AG04449 (cell line): Measurements from ENCODE around the gene ERN1.
A peak's percentile ranks its signal among the peaks of the same experiment; 100 is the strongest.

Source experiments
- CTCF ChIA-PET: fragments of 350-600 bp; formaldehyde crosslinking; extraction: SDS; loops from one replicate; lab custom pipeline; 2021; ENCODE audit warnings: antibody characterized with exemption; lab: Yijun Ruan, JAX
- POLR2A ChIA-PET: fragments of 400-600, 350-600 bp; formaldehyde crosslinking; extraction: SDS; loops from one replicate; lab custom pipeline; 2020; ENCODE audit warnings: antibody characterized with exemption, inconsistent platforms; lab: Yijun Ruan, JAX
- DNase-seq: peaks from one replicate; pipeline ENCODE4 v3.0.0-alpha.2; 2010; ENCODE audit warnings: low read depth, low spot score
- H3K4me3 ChIP-seq: 2 replicates; pipeline ENCODE4 v1.5.1; 2011; ENCODE audit warnings: low read depth, mild to moderate bottlenecking, control low read depth, low read length
- CTCF ChIP-seq: IDR thresholded peaks from one replicate; pipeline ENCODE4 v1.5.1; 2011; ENCODE audit warnings: mild to moderate bottlenecking, moderate library complexity, low read length, control low read depth, inconsistent platforms; ENCODE audit not compliant: insufficient read depth; ENCODE audit errors: missing control alignments

Gene ERN1

DNA sequence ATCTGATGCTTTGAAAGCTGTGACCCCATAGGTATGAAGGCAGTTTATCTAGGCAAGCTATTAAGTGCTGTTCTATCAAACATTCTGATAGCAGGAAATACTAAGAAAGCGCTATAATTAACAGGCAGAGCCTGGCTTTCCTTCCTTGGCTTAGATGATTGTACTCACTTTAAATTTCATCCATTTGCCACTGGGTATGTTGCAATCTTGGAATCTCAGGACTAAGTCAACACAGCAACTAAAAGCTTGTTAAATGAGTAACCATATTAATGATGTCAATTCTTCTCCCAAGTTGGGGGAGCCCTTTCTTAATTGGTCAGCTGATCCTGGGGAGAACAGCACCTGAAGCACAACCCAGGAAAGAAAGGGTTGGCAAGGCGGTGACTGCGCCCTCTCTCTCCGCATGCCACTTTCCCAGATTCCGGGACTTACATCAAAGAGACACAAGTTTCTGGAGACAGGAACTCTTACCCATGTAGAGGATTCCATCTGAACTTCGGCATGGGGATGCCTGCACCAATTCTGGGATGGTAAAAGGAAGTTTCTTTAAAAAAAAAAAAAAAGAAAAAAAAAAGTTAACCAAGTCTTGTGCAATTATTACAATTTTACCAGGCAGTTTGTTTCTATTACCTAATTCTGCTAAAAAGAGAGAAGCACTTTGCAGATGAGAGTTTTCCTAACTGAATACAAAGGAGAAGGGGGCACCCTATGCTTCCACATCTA lies 55.1 kb downstream of the ERN1 start:
- H3K4me3 ChIP-seq = no peak overlapping the region
- ChIA-PET POLR2A (interaction anchor here (0.7 to 0.8 kb wide), 2 partner anchors 43 to 55 kb away, joined by 4 to 5 read pairs; partner anchors contain the start of gene ERN1), CTCF (interaction anchor here (0.9 to 3.1 kb wide), 12 partner anchors 11 to 59 kb away, joined by 3 to 13 read pairs (median 4); partner anchors contain the start of gene ERN1)
- DNase-seq = peak; percentile 41
- TF ChIP-seq CTCF = no peak

DNA sequence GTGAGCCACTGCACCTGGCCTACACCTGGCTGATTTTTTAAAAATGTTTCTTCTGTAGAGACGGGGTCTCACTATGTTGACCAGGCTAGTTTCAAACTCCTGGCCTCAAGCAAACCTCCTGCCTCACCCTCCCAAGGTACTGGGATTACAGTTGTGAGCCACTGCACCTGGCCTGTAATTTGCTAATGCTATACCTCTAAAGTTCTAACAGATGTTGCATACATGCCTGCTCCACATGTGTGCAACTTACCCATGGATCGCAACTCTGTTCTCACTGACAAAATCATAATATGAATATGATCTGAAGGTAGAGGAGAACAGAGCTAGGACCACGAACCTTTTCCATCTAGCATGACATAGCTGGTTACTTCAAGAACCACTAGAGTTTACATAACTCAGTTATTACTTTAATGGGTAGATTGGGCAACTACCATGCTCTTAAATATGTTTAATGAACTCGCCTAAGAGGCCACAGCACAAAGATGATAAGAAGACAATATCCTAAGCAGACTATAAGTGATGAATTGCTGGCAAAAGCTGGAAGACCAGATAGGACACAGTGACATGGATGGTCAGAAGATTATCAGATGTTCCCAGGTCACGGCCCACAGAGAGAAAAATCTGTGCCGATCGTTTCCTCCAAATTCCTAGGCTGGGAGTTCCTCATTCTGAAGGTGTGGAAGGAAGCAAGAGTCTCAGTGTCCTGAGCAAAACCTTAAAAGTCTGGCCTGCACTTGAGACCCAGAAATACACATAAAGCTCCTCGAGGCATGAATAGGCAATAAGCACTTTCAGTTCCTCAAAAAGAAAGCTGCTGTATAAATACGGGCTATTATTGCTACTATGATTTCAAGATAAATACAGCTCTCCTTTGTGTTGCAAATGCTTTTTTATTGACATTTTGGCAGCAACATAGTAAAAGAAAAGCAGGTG lies 55.9 kb downstream of the ERN1 start:
- ChIA-PET CTCF (interaction anchor here (1.0 to 1.9 kb wide), 10 partner anchors 10 to 59 kb away, joined by 3 to 9 read pairs (median 4); partner anchors contain the start of gene ERN1), POLR2A (interaction anchor here (0.8 kb wide), 1 partner anchor 44 kb away, joined by 5 read pairs; no protein-coding TSS in a partner anchor)
- TF ChIP-seq CTCF = no peak
- no peak for DNase-seq
- no peak overlapping the region for H3K4me3 ChIP-seq

GRCh38 chr17:64071111-64071510 lies 58.8 kb downstream of the ERN1 start:
- H3K4me3 ChIP-seq = no peak overlapping the region
- ChIA-PET POLR2A (no interaction called here), CTCF (interaction anchor here (1.3 to 1.4 kb wide), 2 partner anchors 45 to 62 kb away, joined by 7 to 10 read pairs; no protein-coding TSS in a partner anchor)
- DNase-seq = no peak
- no peak for TF ChIP-seq CTCF

GRCh38 chr17:64070213-64070612 lies 59.7 kb downstream of the ERN1 start:
- H3K4me3 ChIP-seq = no peak overlapping the region
- TF ChIP-seq CTCF = no peak
- DNase-seq = no peak
- CTCF ChIA-PET = interaction anchor here (0.8 to 1.4 kb wide), 3 partner anchors 42 to 63 kb away, joined by 3 to 10 read pairs (median 7); no protein-coding TSS in a partner anchor
- POLR2A ChIA-PET = no interaction called here

DNA sequence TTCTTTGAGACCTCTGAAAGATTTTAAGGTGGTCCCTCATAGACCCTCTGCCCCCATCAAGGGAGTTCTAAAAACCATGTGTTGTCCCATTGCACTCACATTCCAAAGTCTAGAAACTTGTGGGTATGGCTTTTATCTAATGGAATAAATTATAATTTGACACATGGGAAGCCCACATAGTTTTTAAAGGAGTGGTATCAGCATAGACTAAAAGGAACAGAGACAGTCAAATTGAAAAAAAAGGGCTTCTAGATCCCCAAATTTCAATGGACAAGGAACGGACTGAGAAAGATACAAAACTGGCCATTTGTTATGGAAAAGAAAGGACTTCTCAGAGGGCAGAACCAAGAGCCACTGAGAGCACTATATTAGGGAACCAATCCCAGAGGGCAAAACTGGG lies 60.8 kb downstream of the ERN1 start:
- no peak overlapping the region for H3K4me3 ChIP-seq
- DNase-seq = no peak
- ChIA-PET POLR2A (no interaction called here), CTCF (interaction anchor here (1.2 to 3.5 kb wide), 2 partner anchors 39 to 44 kb away, joined by 3 to 12 read pairs; no protein-coding TSS in a partner anchor)
- no peak for TF ChIP-seq CTCF
